Occipital lobe (tissue), 2 donors: ENCODE results near the gene ZNF558. TPM values are rescaled to one million over a fixed set of nuclear protein-coding genes. Genes with fewer than 3 reads are reported as not detected.
A peak's percentile ranks its signal among the peaks of the same experiment; 100 is the strongest.

Experiments used
- DNase-seq: peaks from one replicate; lab custom pipeline; 2025; lab: John Stamatoyannopoulos, UW
- total RNA-seq: library from RNA; depleted of rRNA; stranded (reverse); fragments of >200 nt; gene quantifications from one replicate; pipeline ENCODE4 v1.2.3, GENCODE V29; 2014

The ZNF558 gene
- total RNA-seq: 49.1 TPM

DNA sequence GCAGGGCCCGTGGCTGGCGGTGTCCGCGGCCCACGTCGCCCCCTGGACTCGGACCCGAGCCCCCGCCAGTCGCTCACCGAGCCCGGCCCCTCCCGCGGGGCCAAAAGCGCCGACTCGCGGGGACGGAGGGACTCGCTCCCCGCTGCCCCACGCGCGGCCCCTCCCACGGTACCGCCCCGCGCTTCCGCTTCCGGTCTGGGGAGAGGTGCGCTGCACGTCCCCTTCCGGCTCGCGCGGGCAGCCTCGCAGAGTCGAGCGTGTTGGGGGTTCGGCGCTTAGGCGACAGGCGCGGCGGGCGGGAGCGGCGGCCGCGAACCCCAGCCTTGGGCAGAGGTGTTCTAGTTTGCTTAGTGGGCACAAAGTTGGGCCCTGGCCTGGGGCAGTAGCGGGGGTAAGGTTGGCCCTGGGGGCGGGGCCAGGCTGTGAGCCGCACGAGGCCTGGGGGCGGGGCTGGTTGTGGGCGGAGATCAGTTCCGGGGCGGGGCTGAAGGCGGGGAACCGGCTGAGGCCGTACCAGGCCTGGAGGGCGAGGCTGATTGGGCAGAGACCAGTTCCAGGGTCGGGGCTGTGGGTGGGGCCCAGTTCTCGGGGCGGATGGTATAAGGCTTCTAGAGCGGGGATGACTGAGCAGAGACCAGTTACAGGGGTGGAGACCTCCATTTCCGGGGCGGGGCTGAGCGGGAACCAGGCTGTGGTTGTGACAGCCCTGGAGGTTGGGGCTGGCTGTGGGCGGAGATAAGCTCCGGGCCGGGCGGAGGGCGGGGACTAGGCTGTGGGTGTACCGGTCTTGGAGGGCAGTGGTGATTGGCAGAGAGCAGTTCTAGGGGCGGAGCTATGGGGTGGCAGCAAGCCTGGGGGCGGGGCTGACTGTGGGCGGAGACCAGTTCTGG is at the start of gene ZNF558, which contains the start of gene MBD3L1:
Gene ZNF558 (minus strand): TSS at position 173 of the 890 bp plus-strand sequence. CDS start 9,645 bp downstream, outside the sequence.
Gene MBD3L1 (plus strand): TSS at position 246 of the 890 bp plus-strand sequence. CDS start 10,302 bp downstream, outside the sequence.
- DNase-seq: peak; percentile 99

DNA sequence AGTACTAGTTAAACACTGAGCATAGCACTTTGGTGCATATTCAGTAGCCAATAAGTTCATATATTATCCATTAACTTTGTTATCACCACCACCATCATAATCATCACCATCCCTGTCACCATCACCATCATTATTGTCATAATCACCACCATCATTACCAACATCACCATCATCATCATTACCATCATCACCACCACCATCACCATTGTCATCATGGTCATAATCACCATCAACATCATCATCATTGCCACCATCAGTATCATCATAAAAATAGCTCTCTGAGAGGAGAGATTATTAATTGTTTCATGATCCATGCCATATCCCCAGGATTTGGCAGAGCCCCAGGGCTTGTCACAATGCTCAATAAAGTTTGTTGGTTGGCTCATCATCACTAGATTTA is 49.4 kb upstream of the ZNF558 start:
- DNase-seq: no peak

DNA sequence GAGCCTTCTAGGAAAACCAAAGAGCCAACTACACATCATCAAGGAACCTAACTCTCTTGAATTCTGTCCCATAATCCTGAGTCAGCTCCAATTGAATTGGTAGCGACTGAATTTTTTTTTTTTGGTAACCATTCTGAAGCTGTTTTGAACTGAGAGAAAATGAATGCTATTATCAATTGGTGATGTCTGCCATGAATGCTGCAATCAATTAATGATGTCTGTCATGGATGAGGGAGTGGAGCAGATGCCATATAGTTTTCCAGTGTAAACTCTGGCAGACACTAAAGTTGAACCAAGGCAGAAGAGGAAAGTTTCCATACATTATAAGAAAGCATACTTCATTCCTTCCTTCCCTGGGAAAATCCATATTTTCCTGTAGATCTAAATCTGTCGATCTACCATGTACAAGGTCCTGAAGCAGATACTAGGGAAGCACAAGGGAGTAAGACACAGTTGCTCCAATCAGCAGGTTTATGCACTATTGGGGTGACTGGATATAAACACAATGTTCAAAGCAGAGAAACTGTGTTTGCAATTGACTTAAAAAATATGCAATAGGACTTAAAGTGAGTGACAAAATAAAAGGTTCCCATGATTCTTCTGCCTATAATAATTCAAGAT is 48.9 kb upstream of the ZNF558 start:
- DNase-seq: no peak

DNA sequence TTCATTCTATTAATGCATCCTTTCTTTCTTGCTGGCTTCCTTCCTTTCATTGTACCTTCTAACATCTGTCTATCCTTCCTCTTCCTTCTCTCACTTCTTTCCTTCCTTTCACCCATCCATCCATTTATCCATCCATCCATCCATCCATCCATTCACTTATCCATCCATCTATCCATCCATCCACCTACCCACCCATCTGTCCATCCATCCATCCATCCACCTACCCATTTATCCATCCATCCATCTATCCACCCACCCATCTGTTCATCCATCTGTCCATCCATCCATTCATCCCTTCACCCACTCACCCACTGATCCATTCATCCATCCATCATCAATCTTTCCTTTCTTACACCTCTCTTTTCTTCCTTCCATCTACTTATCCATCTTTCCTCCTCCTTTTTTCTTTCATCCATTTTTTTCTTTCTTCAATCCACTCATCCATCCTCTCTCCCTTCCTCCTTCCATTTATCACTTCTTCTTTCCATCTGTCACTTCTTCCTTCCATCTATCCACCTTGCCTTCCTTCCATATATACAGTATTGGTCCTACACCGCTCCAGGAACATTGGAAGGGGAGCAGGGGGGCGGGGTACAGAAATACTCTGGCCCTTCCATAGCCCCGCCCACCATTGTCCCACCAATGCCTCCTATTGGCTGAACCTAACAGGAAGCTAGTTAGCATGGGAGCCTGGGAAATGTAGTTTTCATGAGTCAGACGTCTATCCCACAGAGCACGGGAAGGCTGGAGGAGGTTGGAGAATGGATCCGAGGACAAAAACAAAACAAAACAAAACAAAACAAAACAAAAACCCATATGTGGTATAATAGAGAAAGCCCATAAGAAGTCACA is 46.0 kb upstream of the ZNF558 start:
- DNase-seq: no peak

DNA sequence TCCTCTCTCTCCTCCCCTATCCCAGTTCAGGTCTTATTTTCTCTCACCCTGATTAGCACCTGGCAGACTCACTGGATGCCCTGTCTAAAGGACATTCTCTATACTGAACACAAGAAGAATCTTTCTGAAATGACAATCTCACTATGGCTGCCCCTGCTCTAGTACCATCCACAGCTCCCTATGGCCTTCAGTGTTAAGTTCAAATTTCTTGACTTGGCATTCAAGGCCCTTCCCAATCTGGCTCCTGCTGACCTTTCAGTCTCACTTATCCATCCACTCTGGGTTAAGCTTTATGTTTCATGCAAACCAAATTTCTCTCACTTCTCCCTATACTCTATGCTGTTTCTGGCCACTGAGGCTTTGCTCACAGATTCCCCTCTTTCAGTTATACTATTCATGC is 34.2 kb upstream of the ZNF558 start:
- no peak for DNase-seq

DNA sequence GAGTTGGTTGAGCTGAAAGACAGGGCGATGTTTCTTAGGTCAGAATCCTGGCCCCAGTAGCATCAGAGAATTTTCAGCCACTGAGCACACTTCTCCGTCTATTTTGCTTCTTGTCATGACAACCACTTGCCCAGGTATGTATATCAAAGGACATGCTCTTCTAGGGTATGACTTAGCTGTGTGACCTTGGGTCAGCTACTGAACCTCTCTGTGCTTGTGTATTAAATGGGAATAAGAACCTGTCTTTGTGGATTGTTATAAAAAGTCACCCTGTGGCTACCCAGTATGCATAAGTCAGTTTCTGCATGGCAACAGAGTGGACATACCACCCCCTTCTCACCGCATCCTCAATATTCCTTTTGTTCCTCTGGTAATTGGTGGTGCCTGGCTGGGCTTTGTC is 26.2 kb upstream of the ZNF558 start:
- DNase-seq: no peak

DNA sequence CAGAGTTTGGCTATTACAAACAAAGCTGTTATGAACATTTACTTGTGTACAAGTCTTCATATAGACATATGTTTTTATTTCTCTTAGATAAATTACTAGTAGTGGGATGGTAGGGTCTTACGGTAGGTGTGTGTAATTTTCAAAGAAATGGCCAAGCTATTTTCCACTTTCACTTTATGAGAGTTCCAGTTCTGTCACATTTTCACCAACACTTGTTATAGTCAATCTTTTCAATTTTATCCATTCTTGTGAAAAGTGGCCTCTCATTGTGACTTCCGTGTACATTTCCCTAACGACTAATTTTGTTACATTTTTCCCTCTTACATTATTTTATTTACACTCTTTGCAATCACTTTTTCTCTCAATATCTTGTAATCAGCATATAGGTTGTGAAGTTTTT is 18.4 kb upstream of the ZNF558 start:
- DNase-seq: no peak

DNA sequence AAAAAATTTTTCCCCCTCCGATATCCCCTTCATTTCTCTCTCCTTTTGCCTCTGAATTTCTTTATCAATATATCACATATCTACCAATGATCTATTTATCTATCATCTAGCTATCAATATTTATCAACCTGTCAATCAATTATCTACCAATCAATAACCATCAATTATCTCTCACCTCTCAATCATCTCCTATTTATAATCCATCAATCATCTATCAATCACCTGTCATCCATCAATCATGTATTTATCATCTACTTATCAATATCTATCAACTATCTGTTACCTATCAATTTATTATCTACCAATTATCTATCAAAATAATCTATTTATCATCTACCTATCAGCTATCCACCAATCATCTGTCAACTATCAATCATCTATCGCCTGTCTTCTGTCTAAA is 17.1 kb upstream of the ZNF558 start:
- DNase-seq: no peak

DNA sequence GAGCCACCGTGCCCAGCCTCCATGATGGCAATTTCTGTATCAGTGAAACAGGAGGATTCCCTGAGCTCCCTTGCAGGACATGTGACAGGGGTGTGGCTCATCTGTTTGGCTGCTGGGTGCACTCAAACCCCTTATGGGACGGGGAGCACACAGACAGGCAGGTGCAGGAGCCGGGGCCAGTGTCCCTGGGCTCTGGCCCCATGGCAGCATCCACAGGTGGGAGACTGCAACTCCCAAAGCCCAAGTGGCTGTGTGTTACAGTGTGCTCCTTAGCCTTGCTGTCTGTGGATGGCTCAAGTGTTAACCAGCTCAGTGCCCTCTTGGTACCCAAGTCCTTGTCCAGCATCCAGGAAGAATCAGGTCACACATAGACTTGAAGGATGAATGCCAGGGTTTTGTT is 14.7 kb upstream of the ZNF558 start:
- no peak for DNase-seq

DNA sequence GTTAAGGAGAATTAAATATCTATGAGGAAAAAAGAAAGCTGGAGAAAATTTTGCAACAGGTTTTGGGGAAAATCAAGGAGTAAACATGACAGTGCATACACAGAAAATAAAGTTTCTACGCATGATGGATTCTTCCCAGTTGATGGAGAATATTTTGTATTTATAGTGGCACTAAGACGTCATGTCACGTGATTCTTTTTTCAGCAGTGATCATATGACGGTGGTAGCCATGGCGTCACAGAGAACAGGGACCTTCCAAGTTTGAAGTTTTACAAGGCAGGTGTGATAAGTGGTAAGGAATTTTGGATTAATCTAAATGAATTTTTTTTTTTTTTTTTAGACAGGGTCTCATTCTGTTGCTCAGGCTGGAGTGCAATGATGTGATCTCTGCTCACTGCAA is 8.6 kb upstream of the ZNF558 start:
- no peak for DNase-seq

DNA sequence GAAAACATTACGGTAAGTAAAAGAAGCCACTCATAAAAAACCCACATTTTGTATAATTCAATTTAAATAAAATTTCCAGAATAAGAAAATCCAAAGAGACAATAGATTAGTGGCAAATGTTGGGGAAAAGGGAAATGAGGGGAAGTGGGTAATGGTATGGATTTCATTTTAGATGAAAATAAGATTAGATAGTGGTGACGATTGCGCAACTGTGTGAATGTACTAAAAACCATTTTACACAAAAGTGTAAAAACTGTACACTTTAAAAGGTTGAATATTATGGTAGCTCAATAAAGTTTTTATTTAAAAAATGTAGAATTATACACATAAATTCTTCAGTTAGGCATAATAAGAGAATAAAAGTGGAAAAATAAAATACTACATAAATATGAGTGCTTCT is 3.8 kb upstream of the ZNF558 start:
- no peak for DNase-seq

DNA sequence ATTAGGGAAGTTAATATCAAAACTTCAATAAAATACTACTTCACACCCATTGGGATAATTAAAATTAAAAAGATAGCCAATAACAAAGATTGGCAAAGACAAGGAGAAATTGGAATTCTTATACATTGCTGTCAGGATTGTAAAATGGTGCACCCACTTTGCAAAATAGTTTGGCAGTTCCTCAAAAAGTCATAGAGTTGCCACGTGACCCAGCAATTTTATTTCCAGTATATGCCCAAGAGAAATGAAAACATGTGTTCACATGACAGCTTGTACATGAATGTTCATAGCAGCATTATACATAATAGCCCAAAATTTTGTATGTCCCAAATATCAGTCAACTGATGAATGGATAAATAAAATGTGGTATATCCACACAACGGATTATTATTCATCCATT is 3.3 kb upstream of the ZNF558 start:
- DNase-seq: no peak

DNA sequence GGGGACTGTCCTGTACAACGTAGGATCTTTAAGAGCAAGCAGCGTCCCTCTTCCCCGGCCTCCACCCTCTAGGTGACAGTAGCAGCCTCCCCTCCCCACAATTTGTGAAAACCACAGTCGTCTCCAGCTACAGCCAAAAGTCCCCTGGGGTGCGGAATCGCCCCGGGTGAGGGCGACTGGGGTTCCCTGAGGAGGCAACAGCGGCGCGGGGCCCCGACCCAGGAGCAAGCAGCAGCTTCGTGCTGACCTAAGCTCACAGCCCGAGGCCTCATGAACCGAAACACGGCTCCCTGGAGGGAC is 322 bp downstream of the ZNF558 start:
- no peak for DNase-seq

DNA sequence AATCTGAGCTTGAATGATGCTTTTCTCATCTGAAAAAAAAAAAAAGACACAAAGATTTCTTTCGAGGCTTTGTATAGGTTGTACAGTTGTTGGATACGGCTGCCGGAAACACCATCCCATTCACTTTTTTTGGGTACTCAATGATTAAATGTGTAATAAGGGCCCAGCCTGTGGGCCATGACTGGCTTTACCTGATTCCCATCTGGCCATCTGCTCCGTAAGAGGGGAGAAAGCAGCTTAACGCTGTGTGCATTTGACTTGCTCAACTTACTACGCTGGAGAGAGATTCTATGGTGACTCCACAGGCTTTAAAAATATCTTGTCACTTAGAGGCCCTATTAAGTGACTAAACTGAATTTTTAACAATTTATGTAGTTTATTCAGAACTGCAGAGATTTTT is 731 bp downstream of the ZNF558 start:
- no peak for DNase-seq

DNA sequence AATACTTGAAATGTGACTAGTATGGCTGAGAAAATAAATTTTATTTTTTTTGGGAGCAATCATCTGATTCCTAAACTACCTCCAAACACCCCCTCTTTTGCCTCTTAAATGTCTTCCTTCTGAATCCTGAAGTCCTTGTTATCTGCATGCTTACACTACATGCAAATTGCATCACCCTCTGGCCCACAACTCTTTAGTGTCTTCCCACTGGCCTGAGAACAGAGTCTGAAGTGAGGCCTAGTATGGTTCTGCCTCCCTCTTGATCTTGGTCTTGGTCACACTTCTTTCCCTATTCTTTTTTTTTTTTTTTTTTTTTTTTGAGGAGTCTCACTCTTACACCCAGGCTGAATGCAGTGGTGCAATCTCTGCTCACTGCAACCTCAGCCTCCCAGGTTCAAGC is 4.8 kb downstream of the ZNF558 start:
- DNase-seq: no peak

DNA sequence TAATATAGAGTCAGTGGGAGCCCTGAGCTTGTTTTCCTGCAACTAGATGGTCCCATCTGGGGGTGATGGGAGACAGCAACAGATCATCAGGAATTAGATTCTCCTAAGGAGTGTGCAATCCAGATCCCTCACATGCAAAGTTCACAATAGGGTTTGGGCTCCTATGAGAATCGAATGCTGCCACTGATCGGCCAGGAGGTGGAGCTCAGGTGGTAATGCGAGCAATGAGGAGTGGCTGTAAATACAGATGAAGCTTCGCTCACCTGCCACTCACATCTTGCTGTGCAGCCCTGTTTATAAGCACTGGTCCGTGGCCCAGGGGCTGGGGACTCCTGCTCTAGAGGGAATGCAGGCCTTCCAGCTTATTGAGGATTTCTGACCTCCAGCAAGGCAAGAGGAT is 5.7 kb downstream of the ZNF558 start:
- DNase-seq: no peak

DNA sequence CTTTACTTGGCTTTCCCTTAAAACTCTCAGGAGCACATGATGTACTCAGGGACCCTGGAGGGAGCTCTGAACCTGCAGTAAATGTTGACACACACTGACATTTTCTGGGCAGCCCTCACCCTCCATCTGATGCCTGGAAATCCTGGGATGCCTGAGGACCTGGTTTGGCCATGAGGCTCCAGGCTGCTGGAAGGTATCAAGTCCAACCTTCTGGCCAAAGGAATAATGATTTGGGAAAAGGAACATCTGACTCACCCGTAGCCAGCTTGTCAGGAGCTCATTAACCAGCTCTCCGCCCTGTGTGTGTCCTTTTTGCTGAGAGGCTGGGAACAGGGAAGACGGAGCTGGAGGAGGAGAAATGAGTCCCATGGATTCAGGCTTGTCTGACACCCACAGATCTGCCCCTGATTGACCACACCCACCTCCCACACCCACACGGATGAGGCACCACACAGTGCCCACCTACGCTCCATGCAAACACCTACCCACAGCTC is 10.3 kb downstream of the ZNF558 start:
- no peak for DNase-seq

DNA sequence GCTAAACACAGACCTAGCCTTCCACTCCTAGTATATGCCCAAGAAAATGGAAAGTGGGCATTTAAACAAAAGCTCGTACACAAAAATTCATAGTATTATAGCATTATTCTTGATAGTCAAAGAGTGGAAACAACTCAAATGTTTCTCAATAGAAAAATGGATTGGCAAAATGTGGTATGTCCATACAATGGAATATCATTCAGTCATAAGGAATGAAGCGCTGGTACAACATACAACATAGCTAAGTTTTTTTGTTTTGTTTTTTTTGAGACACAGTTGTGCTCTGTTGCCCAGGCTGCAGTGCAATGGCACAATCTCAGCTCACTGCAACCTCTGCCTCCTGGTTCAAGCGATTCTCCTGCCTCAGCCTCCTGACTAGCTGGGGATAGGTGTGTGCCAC is 11.9 kb downstream of the ZNF558 start:
- no peak for DNase-seq

DNA sequence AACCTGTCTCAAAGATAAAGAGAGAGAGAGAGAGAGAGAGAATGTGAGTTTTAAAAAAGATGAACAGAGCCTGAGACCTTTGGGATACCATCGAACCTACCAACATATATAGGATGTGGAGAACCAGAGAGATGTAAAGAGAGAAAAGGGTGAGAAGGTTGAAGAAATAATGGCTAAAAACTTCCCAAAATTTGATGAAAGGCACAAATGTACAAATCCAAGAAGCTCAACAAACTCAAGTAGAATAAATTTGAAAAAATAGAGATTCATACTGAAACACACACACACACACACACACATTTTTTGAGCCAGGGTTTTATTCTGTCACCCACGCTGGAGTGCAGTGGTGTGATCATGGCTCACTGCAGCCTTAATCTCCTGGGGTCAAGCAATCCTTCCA is 16.3 kb downstream of the ZNF558 start:
- DNase-seq: no peak

DNA sequence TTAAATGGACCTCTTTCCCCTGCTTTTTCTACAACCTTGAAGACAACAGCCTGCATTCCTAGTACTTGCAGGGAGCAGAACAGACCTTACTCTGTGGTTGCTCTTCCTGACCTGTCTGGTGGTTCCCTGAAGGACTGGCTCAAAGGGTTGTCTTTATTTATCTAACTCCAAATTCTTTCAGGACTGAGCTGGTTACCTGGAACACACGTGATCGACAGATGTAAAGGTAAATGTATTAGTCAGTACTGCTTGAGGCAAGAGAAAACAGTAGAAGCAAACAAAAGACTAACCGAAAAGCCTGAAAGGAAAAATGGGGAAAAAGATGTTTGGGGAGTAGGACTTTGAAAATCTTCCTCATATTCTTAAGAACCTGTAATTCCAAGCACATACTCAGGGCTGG is 17.9 kb downstream of the ZNF558 start:
- DNase-seq: no peak

DNA sequence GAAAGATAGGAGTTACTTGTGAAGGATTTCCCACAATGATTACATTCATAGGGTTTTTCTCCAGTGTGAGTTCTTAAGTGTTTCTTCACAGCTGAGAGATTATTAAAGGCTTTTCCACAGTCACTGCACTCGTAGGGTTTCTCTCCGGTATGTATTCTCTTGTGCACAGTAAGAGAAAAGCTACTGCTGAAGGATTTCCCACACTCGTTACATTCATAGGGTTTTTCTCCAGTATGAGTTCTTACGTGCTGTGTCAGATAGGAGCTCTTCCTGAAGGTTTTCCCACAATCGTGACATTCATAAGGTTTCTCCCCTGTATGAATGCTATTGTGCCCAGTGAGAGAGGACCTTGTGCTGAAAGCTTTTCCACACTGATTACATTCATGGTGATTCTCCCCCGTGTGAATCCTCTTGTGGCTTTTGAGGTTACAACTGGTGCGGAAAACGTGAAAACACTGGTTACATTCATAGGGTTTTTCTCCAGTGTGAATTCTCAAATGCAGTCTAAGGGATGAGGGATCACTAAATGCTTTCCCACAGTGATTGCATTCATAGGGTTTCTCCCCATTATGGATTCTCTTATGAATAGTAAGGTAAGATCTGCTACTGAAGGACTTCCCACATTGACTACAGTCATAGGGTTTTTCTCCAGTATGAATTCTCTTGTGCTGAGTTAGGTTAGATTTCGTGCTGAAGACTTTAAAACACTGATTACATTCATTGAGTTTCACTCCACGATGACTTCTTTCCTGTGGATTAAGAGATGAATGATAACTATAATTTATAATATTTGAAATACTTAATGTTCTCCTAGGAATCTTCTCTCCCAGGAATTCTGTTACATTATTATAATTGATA is 20.6 kb downstream of the ZNF558 start:
- DNase-seq: no peak
